B cell (primary cell): ENCODE results near the gene PNMA3. TPM values are rescaled to one million over a fixed set of nuclear protein-coding genes. Genes with fewer than 3 reads are reported as not detected.
"Not testable (repeated sequence)": the region's sequence is repeated elsewhere in the genome, so short reads cannot be mapped to it uniquely, and the experiment has no call there.

Experiments used
- ATAC-seq: fragments of 200-7000 bp; cut with Tn5 transposase; one replicate; pipeline ENCODE4 v1.10.0; 2021; ENCODE audit warnings: low read depth, mild to moderate bottlenecking, moderate number of reproducible peaks, moderate library complexity
- CTCF ChIA-PET: fragments of 350-600 bp; sonication (Branson Sonifier 250); formaldehyde crosslinking; loops from one replicate; lab custom pipeline; 2021; ENCODE audit warnings: antibody characterized with exemption, inconsistent platforms; lab: Charles Lee
- POLR2A ChIA-PET: fragments of 350-600 bp; sonication (Branson Sonifier 250); formaldehyde crosslinking; loops from one replicate; lab custom pipeline; 2021; ENCODE audit warnings: antibody characterized with exemption; lab: Charles Lee
- DNase-seq: peaks from one replicate; pipeline ENCODE4 v3.0.0; 2013
- H2AFZ ChIP-seq: 2 replicates; pipeline ENCODE4 v1.6.1; 2012; ENCODE audit warnings: mild to moderate bottlenecking, low read depth, low read length; ENCODE audit not compliant: insufficient read depth, poor library complexity, severe bottlenecking
- H3K27ac ChIP-seq, 2 donors: 1 replicate in 1 of 2; 2 replicates in 1 of 2; pipeline ENCODE4 v1.5.1; 2012 to 2013; ENCODE audit warnings: low read length in 2 of 2, mild to moderate bottlenecking in 2 of 2, moderate library complexity in 1 of 2
- H3K27me3 ChIP-seq, 4 experiments: fragments of 200-600 bp in 1 of 4; sonication (generic) in 1 of 4; replicated peaks in 1 of 4; 1 replicate in 2 of 4; 2 replicates in 2 of 4; pipeline versions ENCODE4 v1.6.1 to v1.7.0; 2013 to 2016; ENCODE audit warnings: low read length in 3 of 4, mild to moderate bottlenecking in 2 of 4, mixed read lengths in 1 of 4, moderate library complexity in 1 of 4; ENCODE audit not compliant: insufficient read depth in 4 of 4, control insufficient read depth in 3 of 4; ENCODE audit errors: control extremely low read depth in 1 of 4
- H3K36me3 ChIP-seq, 2 experiments: replicated peaks in 1 of 2; 1 replicate in 1 of 2; 2 replicates in 1 of 2; pipeline versions ENCODE4 v1.6.1 to v1.7.1; 2013; ENCODE audit warnings: low read length in 1 of 2; ENCODE audit not compliant: insufficient read depth in 2 of 2, control insufficient read depth in 1 of 2; ENCODE audit errors: control extremely low read depth in 1 of 2, extremely low read depth in 1 of 2
- H3K4me1 ChIP-seq, 2 donors: fragments of 200-600 bp in 1 of 2; sonication (generic) in 1 of 2; 1 replicate in 1 of 2; 2 replicates in 1 of 2; pipeline versions ENCODE4 v1.5.1 to v1.6.1; 2013 to 2017; ENCODE audit warnings: low read length in 2 of 2; ENCODE audit not compliant: control insufficient read depth in 2 of 2, insufficient read depth in 2 of 2
- H3K4me2 ChIP-seq: replicated peaks from 2 replicates; pipeline ENCODE3; 2012; ENCODE audit warnings: mild to moderate bottlenecking, low read depth, low read length; ENCODE audit not compliant: poor library complexity, severe bottlenecking
- H3K4me3 ChIP-seq, 5 experiments: fragments of 200-600 bp in 1 of 5; sonication (generic) in 1 of 5; 1 replicate in 3 of 5; 2 replicates in 2 of 5; pipeline versions ENCODE4 v1.5.1 to v1.7.0; 2011 to 2016; ENCODE audit warnings: low read length in 4 of 5, mild to moderate bottlenecking in 4 of 5, low read depth in 2 of 5, control low read depth in 1 of 5, moderate library complexity in 1 of 5; ENCODE audit not compliant: insufficient read depth in 1 of 5; ENCODE audit errors: control extremely low read depth in 1 of 5, extremely low read depth in 1 of 5
- H3K79me2 ChIP-seq: fragments of 200-600 bp; sonication (generic); one replicate; pipeline ENCODE4 v1.6.0; 2016; ENCODE audit warnings: low read length; ENCODE audit not compliant: control insufficient read depth, insufficient read depth
- H3K9ac ChIP-seq: fragments of 200-600 bp; sonication (generic); 2 replicates; pipeline ENCODE4 v1.6.1; 2017; ENCODE audit warnings: mild to moderate bottlenecking, low read length, moderate library complexity
- H3K9me3 ChIP-seq, 3 donors: one replicate each; pipeline versions ENCODE4 v1.6.1 to v1.7.1; 2013; ENCODE audit warnings: low read length in 2 of 3; ENCODE audit not compliant: control insufficient read depth in 2 of 3, insufficient read depth in 1 of 3; ENCODE audit errors: control extremely low read depth in 1 of 3
- H4K20me1 ChIP-seq: 2 replicates; pipeline ENCODE4 v1.6.0; 2012; ENCODE audit warnings: mild to moderate bottlenecking, low read length; ENCODE audit not compliant: insufficient read depth, control insufficient read depth, poor library complexity, severe bottlenecking
- H3K27ac Mint-ChIP-seq: one replicate; pipeline ENCODE4 v1.8.0; 2021; ENCODE audit warnings: mixed read lengths
- H3K27me3 Mint-ChIP-seq: one replicate; pipeline ENCODE4 v1.8.0; 2021; ENCODE audit warnings: mixed read lengths
- H3K4me1 Mint-ChIP-seq: one replicate; pipeline ENCODE4 v1.8.0; 2021; ENCODE audit warnings: mixed read lengths
- H3K4me3 Mint-ChIP-seq: one replicate; pipeline ENCODE4 v1.8.0; 2021; ENCODE audit warnings: mixed read lengths
- H3K9me3 Mint-ChIP-seq: one replicate; pipeline ENCODE4 v1.8.0; 2022; ENCODE audit warnings: mixed read lengths; ENCODE audit not compliant: insufficient read depth
- EZH2 ChIP-seq: IDR thresholded peaks from 2 replicates; pipeline ENCODE4 v1.6.1; 2012; ENCODE audit warnings: borderline replicate concordance, low read depth, mild to moderate bottlenecking, moderate library complexity, low read length; ENCODE audit not compliant: insufficient read depth, poor library complexity, severe bottlenecking
- WGBS: methylation state at CpG from one replicate; pipeline ENCODE4 v1.1.5; 2013; ENCODE audit warnings: missing lambda C conversion rate; ENCODE audit not compliant: insufficient coverage; 5-methylcytosine and 5-hydroxymethylcytosine counted together
- intact Hi-C: fragments of 100-400 bp; cut with micrococcal nuclease; formaldehyde crosslinking; loops from one replicate; pipeline ENCODE4 v1.10.0; 2022
- polyA plus RNA-seq: library from polyadenylated mRNA; depleted of rRNA; stranded (reverse); fragments of >200 nt; gene quantifications from 2 replicates; pipeline ENCODE4 v1.2.3, GENCODE V29; 2012
- total RNA-seq, 2 donors: library from RNA; stranded (reverse); fragments of 120-200 nt in 1 of 2; gene quantifications; 1 replicate in 1 of 2; 2 replicates in 1 of 2; pipeline versions ENCODE4 v1.2.3 to v1.2.4, GENCODE V29; 2013 to 2022
- TF ChIP-seq, protein P1 (sequence below): fragments of 200-600 bp; IDR thresholded peaks from one replicate; pipeline ENCODE4 v1.8.0; 2022; ENCODE audit warnings: antibody characterized with exemption, mild to moderate bottlenecking

Gene PNMA3
- total and polyA plus RNA-seq, 2 donors (not counting 1 experiment from before 2014, with no cell fraction given), result 3.3 to 3.8 TPM

DNA sequence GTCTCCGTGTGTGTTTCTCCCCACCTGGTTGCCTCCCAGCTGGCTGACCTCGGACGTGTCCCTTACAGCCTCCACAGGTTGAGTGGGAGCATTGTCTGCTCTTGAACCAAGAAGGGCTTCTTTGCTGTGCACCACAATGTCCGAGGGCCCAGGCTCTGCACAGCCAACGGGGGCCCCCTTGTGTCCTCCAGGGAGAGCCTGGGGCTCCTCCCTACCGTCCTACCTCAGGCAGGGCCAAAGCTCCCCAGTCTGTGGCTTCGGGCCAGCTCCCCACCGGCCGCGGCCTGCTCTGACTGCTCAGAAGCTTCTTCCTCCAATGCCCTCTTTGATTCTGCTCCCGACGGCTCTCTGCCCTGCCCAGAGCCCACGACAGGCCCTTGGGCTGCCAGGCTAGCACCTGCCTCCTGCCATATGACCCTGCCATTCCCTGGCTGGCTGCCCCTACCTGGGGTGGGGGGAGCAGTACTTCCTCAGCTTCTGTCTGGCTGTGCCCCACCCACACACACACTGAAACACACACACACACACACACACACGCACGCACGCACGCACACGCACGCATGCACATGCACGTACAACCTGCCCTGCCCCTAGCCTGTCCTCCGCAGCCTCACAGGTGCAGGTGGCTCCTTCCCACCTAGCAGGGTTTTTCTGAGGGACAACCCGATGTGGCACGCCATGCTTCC lies 27.1 kb downstream of the PNMA3 start:
- WGBS, result no CpG with 5 or more reads among the region's 23 CpGs
- CTCF ChIA-PET, H3K9me3 ChIP-seq, H3K36me3 ChIP-seq, H3K4me3 Mint-ChIP-seq, H3K27me3 ChIP-seq, H3K27me3 Mint-ChIP-seq, H3K27ac Mint-ChIP-seq, H3K4me1 Mint-ChIP-seq, POLR2A ChIA-PET, H4K20me1 ChIP-seq, H3K27ac ChIP-seq, H3K4me1 ChIP-seq, H2AFZ ChIP-seq, DNase-seq, H3K9ac ChIP-seq, H3K4me2 ChIP-seq, intact Hi-C loops, H3K9me3 Mint-ChIP-seq, ATAC-seq, H3K79me2 ChIP-seq, H3K4me3 ChIP-seq: not testable (repeated sequence)

DNA sequence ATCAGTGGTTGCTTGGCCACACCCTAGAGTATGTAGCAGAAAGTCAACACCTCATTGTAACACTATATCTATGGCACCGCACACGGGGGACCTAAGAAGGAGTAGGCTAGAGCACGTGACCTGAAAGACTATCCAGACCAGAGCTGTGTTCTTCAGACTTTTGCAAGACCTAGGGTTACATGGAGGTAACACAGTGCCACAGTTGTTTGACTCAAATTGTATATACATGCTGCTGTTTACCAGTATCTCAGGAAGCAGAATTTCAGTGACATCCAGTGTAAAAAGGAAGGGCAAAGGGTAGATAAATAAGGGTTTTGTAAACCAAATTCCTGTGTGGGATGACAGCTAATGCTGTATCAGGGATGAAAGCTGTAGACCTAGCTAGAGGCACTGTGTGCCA lies 46.1 kb downstream of the PNMA3 start:
- Mint-ChIP-seq H3K9me3 (peaks cover 5% of the 10 kb centered on the region), H3K27ac (no peak overlapping the region), H3K4me1 (peaks cover 4% of the 10 kb centered on the region), H3K27me3 (no peaks in the 10 kb centered on the region), H3K4me3 (no peak overlapping the region)
- ChIA-PET POLR2A (no interaction called here), CTCF (no interaction called here)
- Histone ChIP-seq H3K36me3 (no peaks in the 10 kb centered on the region), H3K4me2 (no peak overlapping the region), H3K9me3 (peaks cover 0 to 3% (median 0%) of the 10 kb centered on the region in 3 donors), H3K79me2 (no peaks in the 10 kb centered on the region), H3K4me1 (no peaks in the 10 kb centered on the region), H3K9ac (no peak overlapping the region), H2AFZ (no peak overlapping the region), H3K4me3 (no peak overlapping the region), H3K27me3 (peaks cover 0 to 3% (median 0%) of the 10 kb centered on the region in 4 experiments), H4K20me1 (no peaks in the 10 kb centered on the region), H3K27ac (no peak overlapping the region)
- DNase-seq (no peak), ATAC-seq (no peak)
- no peak for TF ChIP-seq EZH2
- TF ChIP-seq, protein P1, sequence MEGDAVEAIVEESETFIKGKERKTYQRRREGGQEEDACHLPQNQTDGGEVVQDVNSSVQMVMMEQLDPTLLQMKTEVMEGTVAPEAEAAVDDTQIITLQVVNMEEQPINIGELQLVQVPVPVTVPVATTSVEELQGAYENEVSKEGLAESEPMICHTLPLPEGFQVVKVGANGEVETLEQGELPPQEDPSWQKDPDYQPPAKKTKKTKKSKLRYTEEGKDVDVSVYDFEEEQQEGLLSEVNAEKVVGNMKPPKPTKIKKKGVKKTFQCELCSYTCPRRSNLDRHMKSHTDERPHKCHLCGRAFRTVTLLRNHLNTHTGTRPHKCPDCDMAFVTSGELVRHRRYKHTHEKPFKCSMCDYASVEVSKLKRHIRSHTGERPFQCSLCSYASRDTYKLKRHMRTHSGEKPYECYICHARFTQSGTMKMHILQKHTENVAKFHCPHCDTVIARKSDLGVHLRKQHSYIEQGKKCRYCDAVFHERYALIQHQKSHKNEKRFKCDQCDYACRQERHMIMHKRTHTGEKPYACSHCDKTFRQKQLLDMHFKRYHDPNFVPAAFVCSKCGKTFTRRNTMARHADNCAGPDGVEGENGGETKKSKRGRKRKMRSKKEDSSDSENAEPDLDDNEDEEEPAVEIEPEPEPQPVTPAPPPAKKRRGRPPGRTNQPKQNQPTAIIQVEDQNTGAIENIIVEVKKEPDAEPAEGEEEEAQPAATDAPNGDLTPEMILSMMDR, result no peak
- 71% methylated on average over 1 of the region's 3 CpGs for WGBS
- intact Hi-C loops, result no loop called here

DNA sequence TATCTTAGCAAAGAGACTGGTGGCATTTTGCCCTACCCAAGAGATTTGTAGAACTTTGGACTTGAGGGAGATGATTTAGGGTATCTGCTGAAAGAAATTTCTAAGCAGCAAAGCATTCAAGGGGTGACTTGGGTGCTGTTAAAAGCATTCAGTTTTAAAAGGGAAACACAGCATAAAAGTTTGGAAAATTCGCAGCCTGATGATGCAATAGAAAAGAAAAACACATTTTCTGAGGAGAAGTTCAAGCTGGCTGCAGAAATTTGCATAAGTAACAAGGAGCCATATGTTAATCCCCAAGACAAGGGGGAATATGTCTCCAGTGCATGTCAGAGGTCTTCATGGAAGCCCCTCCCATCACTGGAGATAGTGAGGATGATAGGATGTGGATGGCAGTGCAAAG lies 48.7 kb downstream of the PNMA3 start:
- H3K9me3 ChIP-seq, H3K4me1 Mint-ChIP-seq, H3K36me3 ChIP-seq, H3K27ac Mint-ChIP-seq, H3K27me3 Mint-ChIP-seq, H3K4me3 ChIP-seq, H3K79me2 ChIP-seq, DNase-seq, POLR2A ChIA-PET, H3K4me1 ChIP-seq, H3K4me2 ChIP-seq, H3K4me3 Mint-ChIP-seq, H4K20me1 ChIP-seq, ATAC-seq, H3K27me3 ChIP-seq, H3K9me3 Mint-ChIP-seq, CTCF ChIA-PET, H2AFZ ChIP-seq, intact Hi-C loops, H3K27ac ChIP-seq, H3K9ac ChIP-seq: not testable (repeated sequence)
- no CpG with 5 or more reads among the region's 1 CpG for WGBS
